ENCODE measurements around the gene PLAGL1. TPM values are rescaled to one million over a fixed set of nuclear protein-coding genes. Genes with fewer than 3 reads are reported as not detected.
A peak's percentile ranks its signal among the peaks of the same experiment; 100 is the strongest.

Gene PLAGL1
- polyA plus RNA-seq, 6 donors from 2014 or later: 8.5 to 12.5 (median 10.1) TPM

DNA sequence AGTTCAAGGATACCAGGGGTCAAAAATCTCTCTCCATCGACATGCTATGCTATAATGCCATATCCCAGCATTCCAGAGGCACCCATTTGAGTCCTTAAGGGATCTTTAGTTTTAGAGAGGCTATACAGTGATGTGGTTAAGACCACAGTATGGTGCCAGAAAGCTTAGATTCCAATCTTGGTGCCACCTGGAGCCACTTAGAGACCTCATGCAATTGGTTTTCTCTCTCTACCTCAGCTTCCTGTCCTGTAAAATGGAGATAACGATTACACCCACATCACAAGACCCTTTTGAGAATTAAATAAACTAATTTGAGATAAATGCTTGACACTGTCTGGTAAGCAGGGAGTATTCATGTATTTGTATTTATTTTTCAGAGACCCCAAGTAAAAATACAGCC, 39.0 kb downstream of the PLAGL1 start:
- Mint-ChIP-seq H3K9me3 (no peaks in the 10 kb centered on the region), H3K27me3 (no peaks in the 10 kb centered on the region), H3K4me3 (no peak overlapping the region), H3K4me1 (no peaks in the 10 kb centered on the region), H3K36me3 (peaks cover 12 to 33% of the 10 kb centered on the region in 2 donors), H3K27ac (no peak overlapping the region)
- ATAC-seq (ENCODE audit: low read depth in 2 of 2) (no peak), DNase-seq (no peak)

DNA sequence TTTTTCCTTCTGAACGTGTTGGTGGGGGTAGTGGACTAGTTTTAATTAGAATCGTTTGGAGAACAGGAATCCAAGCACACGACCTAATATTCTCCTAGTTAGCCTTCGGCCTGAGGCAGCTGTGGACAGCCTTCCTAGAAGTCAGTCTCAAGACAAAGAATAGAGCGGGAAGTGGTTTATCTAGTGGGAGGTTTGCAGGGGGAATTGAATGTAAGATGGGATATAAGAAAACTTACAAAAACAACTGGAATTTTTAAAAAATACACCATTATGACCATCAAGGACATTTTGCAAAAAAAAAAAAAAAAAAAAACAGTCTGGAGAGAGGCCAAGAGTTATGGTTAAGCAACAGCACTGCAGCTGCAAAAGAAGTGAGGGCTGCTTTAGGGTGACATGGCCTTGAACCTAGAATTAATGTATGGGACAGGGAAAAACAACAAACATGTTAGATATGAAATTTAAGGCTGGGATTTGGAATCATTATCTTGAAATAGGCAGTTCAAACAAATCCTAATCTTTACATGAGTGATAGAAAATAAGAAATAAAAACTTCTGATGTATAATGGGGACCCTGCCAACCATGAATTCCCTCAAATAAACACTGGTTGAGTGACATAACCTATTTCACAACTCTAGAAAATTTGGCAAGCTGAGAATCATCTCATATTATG, 40.2 kb downstream of the PLAGL1 start:
- H3K36me3 Mint-ChIP-seq: peaks cover 12 to 33% of the 10 kb centered on the region in 2 donors
- DNase-seq (no peak), ATAC-seq (ENCODE audit: low read depth in 2 of 2) (no peak)
- no peaks in the 10 kb centered on the region for H3K9me3 Mint-ChIP-seq
- H3K4me3 Mint-ChIP-seq: no peak overlapping the region
- no peaks in the 10 kb centered on the region for H3K4me1 Mint-ChIP-seq
- no peaks in the 10 kb centered on the region for H3K27me3 Mint-ChIP-seq
- H3K27ac Mint-ChIP-seq: peak overlapping the region in 1 of 6 donors; percentile 22

DNA sequence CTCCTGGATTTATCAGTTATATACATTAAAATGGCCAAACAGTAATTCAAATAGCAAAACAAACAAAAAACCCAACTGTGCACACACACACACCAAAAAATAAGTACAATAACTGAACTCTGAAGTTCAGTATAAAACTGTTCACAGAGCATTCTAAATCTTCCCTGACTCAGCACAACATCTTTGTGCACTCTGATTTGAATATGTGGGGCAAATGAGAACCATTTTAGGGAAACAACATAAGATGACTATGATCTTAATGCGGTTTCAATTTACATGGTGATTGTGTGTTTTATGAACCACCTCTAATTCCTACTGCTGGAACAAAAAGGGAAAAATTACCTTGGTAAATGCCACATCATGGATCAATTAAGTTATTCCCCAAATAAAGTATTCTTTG, 41.7 kb downstream of the PLAGL1 start:
- H3K27ac Mint-ChIP-seq: no peak overlapping the region
- no peaks in the 10 kb centered on the region for H3K27me3 Mint-ChIP-seq
- H3K9me3 Mint-ChIP-seq: no peaks in the 10 kb centered on the region
- DNase-seq (no peak), ATAC-seq (ENCODE audit: low read depth in 2 of 2) (no peak)
- H3K4me3 Mint-ChIP-seq: no peak overlapping the region
- H3K4me1 Mint-ChIP-seq: no peaks in the 10 kb centered on the region
- peaks cover 12 to 33% of the 10 kb centered on the region in 2 donors for H3K36me3 Mint-ChIP-seq

DNA sequence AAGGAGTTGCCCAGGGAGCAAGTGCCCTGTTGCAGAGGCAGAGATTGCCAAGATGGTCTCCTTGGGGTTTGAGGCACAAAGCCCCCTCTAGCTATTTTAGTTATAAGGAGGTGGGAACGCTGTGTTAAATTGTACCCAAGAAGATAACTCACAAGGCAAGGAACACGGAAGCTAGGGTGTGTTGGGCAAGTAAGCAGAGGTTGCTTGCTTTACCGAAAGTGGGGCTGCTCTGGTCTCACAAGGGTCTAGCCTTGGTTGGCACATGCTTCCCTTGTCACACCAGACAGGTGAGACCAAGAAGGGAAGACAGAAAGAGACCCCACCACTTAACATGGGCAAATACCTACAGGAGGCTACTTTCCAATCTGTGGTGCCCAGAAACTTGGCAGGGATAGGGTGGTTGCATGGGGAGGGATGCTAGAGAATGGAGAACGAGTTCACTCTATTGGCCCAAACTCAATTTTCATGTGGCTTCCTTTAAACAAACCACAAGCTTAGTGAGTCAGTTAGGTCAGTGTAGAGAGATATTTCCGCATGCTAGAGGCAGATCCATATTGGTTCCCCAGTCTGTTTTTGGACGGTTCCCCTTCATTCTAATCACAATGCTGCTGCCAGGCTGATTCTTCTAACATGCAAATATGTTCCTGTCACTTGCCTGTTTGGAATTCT, 42.4 kb downstream of the PLAGL1 start:
- Mint-ChIP-seq H3K27ac (no peak overlapping the region), H3K4me3 (no peak overlapping the region), H3K9me3 (no peaks in the 10 kb centered on the region), H3K27me3 (no peaks in the 10 kb centered on the region), H3K36me3 (peaks cover 12 to 33% of the 10 kb centered on the region in 2 donors), H3K4me1 (no peaks in the 10 kb centered on the region)
- DNase-seq: no peak
- no peak for ATAC-seq (ENCODE audit: low read depth in 2 of 2)

DNA sequence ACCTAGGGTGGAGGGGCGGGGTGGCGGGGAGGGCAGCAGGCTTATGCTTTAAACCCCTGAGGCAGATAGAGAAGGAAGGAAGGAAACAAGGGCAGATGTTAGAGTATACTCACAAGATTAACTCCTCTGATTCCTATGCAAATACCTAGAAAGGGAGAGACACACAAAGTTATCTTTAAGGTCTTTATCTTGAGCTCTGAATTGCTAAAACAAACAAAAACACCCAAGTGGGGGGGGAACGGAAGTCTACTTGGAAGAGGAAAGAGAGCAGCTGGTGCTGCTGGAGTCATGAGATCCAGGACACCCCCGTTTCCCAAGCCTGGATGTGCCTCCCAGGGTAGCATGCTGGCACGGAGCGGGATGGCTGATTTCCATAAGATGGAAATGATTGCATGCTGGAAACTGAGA, 43.4 kb downstream of the PLAGL1 start:
- Mint-ChIP-seq H3K9me3 (no peaks in the 10 kb centered on the region), H3K27ac (peak overlapping the region in 1 of 6 donors; percentile 6), H3K4me1 (no peaks in the 10 kb centered on the region), H3K27me3 (no peaks in the 10 kb centered on the region), H3K4me3 (no peak overlapping the region), H3K36me3 (peaks cover 12 to 38% of the 10 kb centered on the region in 2 donors)
- DNase-seq (no peak), ATAC-seq (ENCODE audit: low read depth in 2 of 2) (no peak)

DNA sequence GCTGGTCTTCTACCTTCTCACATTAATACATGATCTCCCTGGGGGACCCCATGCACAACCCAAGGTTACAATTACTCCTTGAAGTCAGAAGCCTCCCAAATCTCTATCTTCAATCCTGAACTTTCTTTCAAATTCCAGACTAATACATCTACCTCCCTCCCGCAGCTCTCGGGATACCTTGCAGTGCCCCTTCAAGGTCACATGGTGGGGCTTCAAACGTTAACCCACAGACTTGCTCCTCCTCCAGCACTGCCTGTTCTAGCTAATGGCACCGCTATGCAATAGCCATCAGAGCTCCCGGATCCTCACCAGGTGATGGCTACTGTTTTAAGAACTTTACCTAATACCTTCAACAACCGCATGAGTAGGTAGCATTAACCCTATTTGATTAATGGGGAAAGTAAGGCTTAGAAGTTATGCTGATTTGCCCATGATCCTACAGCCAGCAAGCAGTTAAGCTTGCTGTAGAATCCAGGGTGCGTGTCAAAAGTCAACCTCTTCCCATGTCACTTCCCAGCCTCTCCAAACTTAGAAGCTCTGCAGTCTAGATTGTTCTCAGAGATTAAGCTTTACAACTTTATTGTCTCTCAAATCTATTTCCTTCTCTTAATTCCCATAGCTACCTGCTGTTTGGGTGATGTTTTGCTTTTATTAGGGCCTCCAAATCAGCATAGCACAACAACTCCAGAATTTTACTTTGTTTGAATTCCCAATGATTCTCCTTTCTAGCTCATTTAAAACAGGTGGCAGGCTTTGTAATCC, 44.7 kb downstream of the PLAGL1 start:
- Mint-ChIP-seq H3K9me3 (no peaks in the 10 kb centered on the region), H3K4me3 (no peak overlapping the region), H3K4me1 (no peaks in the 10 kb centered on the region), H3K27ac (no peak overlapping the region), H3K27me3 (no peaks in the 10 kb centered on the region), H3K36me3 (peaks cover 12 to 38% of the 10 kb centered on the region in 2 donors)
- DNase-seq: no peak
- no peak for ATAC-seq (ENCODE audit: low read depth in 2 of 2)

DNA sequence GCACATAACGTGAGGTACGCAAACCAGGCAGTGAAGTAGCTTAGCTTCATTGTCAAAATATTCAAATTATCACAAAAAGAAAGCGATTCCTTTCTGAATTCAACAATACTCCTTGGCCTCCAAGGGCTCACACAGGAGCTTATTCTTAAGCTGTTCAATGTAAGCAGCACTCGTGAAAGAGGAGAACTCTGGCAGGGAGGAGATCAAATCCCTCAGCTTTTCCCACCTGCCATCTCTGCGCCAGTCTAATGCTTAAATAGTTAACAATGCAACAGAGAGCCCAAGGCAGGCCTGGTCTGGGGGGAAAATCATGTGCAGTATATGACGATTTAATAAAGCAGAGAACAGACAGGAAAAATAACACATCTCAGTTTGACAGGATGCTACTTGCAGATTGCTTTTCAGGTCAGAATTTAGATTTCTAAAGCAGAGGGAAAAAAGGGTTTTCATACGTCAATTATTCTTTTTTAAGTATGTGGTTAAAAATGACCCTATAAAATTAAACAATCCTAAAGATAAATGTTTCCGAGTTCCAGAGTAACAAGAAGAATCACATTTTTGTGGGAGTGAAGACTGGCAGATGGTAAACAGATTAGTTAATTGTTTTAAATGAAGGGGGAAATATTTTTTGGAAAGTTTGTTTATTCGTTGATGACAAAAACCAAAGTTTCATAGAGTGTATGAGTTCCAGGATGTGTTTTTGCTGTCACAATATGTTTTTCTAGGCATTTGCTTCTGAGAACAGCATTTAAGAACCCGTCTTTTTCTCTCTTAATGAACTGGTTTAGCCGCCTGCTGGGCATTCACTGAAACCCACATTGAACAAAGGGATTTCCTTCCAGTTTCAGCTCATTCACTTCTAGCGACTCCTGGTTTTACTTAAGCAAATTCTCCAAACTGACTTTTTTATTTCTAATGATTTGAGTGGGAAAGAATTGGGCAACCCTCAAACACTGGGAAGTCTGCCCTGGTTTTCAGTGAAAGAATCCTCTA, 45.9 kb downstream of the PLAGL1 start:
- Mint-ChIP-seq H3K36me3 (peaks cover 12 to 31% of the 10 kb centered on the region in 2 donors), H3K27me3 (no peaks in the 10 kb centered on the region), H3K9me3 (no peaks in the 10 kb centered on the region), H3K4me1 (no peaks in the 10 kb centered on the region), H3K27ac (no peak overlapping the region), H3K4me3 (no peak overlapping the region)
- DNase-seq: no peak
- ATAC-seq (ENCODE audit: low read depth in 2 of 2): no peak

DNA sequence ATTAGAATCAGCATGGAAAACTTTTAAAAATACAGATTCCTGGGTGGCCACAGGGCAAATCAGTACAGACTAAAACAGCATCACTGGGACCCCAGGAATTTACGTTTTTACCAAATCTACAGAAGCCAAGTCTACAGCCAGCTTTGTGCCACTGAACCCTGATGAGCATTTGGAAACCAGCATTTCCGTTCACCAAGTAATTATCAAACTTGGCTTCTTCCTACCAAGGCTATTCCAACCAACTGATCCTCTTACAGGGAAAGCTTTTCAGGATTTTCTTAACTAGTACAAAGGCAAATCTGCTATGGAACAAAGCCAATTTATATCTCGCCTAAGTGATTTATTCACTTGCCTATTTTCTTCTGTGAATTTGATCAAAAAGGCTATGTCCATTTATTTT, 47.0 kb downstream of the PLAGL1 start:
- Mint-ChIP-seq H3K27me3 (no peaks in the 10 kb centered on the region), H3K9me3 (no peaks in the 10 kb centered on the region), H3K4me3 (no peak overlapping the region), H3K27ac (no peak overlapping the region), H3K4me1 (no peaks in the 10 kb centered on the region), H3K36me3 (peaks cover 12 to 30% of the 10 kb centered on the region in 2 donors)
- ATAC-seq (ENCODE audit: low read depth in 2 of 2): no peak
- DNase-seq: no peak

DNA sequence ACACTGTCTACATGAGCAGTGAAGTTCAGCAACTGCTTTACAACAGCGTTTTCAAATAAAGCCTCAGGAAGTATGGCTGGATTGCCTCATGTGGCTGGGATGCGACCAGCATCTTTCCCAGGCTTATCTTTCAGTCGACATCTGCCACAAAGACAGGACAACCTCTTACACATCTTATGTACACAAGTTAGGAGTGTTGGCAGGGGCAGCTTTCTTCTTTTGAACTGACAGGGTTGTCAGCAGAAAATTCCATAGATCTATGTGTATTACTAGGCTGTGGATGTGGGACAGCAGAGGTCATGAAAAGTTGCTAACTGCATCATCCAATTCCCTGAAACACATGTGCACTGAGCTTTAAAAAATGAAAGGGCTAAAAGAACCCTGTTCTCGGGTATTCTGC, 48.1 kb downstream of the PLAGL1 start:
- DNase-seq: no peak
- no peaks in the 10 kb centered on the region for H3K9me3 Mint-ChIP-seq
- no peak for ATAC-seq (ENCODE audit: low read depth in 2 of 2)
- no peaks in the 10 kb centered on the region for H3K4me1 Mint-ChIP-seq
- H3K27ac Mint-ChIP-seq: peak overlapping the region in 1 of 6 donors; percentile 77
- no peak overlapping the region for H3K4me3 Mint-ChIP-seq
- no peaks in the 10 kb centered on the region for H3K27me3 Mint-ChIP-seq
- peaks cover 6 to 19% of the 10 kb centered on the region in 2 donors for H3K36me3 Mint-ChIP-seq

DNA sequence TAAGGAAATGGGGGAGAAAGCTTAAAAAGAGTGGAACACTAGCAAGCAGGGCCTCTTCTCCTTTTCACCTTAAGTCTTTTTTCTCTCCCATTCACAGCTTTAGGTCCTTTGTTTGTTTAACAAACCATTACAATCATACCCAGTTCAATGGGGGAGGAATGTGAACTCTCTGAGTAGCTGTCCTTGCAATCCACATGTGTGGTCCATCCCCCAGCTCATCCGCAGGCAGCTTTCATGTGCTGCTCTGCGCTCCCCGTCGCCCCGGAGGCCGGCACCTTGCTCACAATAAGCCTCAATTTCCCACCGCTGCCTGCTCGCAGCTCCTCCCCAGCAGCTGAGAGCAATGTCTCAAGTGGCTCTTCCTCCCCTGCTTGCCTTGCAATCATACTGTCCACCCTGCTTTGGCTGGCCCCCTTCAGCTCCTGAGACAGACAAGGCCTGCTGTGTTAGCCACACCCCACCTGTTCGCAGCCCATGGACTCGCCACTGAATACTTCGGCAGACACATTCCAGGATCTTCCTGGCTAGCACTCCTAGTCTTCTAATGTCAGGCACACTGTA, 49.1 kb downstream of the PLAGL1 start:
- Mint-ChIP-seq H3K36me3 (peaks cover 0 to 14% of the 10 kb centered on the region in 2 donors), H3K4me1 (no peaks in the 10 kb centered on the region), H3K4me3 (no peak overlapping the region), H3K9me3 (no peaks in the 10 kb centered on the region), H3K27me3 (no peaks in the 10 kb centered on the region), H3K27ac (no peak overlapping the region)
- DNase-seq (no peak), ATAC-seq (ENCODE audit: low read depth in 2 of 2) (no peak)

DNA sequence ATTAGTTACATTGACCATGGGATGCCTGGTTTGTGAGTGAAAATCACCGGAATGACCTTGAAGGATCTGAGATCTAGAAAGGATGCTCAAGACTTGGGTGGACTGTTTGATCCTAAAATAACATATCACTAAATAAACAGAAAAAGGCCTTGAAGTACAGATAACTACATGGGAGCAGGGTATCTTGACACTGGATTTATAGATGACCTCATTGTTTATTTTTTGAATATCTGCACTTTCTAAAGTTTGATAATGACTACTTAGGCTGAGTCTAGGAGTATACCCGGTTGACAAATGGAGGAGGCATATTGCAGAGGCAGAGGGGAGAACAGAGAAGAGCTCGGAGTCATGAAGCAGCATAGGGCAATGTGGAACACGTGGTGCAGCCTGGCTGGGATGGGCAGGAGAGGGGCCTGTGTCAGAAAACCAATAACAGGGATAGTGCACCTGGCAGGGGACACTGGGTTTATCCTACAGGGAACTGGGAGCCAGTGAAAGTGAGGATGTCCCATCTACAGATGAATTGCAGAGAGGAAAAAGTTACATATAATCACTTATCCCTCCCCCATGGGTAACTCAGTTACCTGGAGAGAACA, 50.3 kb downstream of the PLAGL1 start:
- Mint-ChIP-seq H3K27me3 (no peaks in the 10 kb centered on the region), H3K9me3 (no peaks in the 10 kb centered on the region), H3K27ac (peak overlapping the region in 1 of 6 donors; percentile 61), H3K36me3 (peaks cover 0 to 14% of the 10 kb centered on the region in 2 donors), H3K4me3 (no peak overlapping the region), H3K4me1 (no peaks in the 10 kb centered on the region)
- ATAC-seq (ENCODE audit: low read depth in 2 of 2) (no peak), DNase-seq (no peak)

DNA sequence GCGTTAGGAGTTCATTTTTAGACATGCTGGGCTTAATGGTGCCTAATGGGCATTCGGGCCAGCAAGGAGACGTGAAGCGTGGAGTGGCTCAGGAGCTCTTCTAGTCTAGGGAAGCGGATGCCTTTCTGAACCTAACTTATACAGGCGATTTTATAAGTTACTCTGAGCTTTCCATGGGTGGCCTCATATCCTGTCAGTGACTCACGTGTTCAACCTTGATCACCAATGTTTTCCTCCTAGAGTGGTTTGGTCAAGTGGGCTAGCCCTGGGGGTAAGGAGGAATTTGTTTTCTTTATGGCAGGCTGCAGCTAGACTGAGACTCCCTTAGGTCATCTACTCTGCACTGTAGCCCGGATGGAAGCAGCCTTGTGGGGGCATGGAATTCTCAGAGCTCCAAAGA, 52.1 kb downstream of the PLAGL1 start:
- Mint-ChIP-seq H3K4me3 (no peak overlapping the region), H3K27ac (no peak overlapping the region), H3K36me3 (peaks cover 0 to 14% of the 10 kb centered on the region in 2 donors), H3K27me3 (no peaks in the 10 kb centered on the region), H3K9me3 (no peaks in the 10 kb centered on the region), H3K4me1 (no peaks in the 10 kb centered on the region)
- no peak for ATAC-seq (ENCODE audit: low read depth in 2 of 2)
- DNase-seq: no peak
